Peyer's patch (tissue), 4 donors: ENCODE data around the gene TRIM14. TPM values are rescaled to one million over a fixed set of nuclear protein-coding genes. Genes with fewer than 3 reads are reported as not detected.

Source experiments
- DNase-seq, 3 donors: peaks; one replicate each; pipeline ENCODE4 v3.0.0-alpha.2; 2017 to 2019
- H3K27ac ChIP-seq, 4 donors: fragments of 200-600 bp; sonication (generic); one replicate each; pipeline ENCODE4 v1.5.1; 2016 to 2019
- H3K27me3 ChIP-seq, 2 donors: fragments of 200-600 bp; sonication (generic); one replicate each; pipeline ENCODE4 v1.5.1; 2019
- H3K36me3 ChIP-seq, 3 donors: fragments of 200-600 bp; sonication (generic); one replicate each; pipeline ENCODE4 v1.5.1; 2016 to 2019
- H3K4me1 ChIP-seq, 4 donors: fragments of 200-600 bp; sonication (generic); one replicate each; pipeline ENCODE4 v1.5.1; 2016 to 2019
- H3K4me3 ChIP-seq, 4 donors: fragments of 200-600 bp; sonication (generic); 1 replicate in 3 of 4; 2 replicates in 1 of 4; pipeline ENCODE4 v1.5.1; 2016 to 2019; ENCODE audit warnings: mild to moderate bottlenecking in 1 of 4
- H3K9me3 ChIP-seq, 4 donors: fragments of 200-600 bp; sonication (generic); one replicate each; pipeline ENCODE4 v1.5.1; 2016 to 2019; ENCODE audit warnings: mild to moderate bottlenecking in 1 of 4
- POLR2A ChIP-seq, 2 donors: fragments of 450-650 bp; IDR thresholded peaks; one replicate each; pipeline ENCODE4 v1.5.1; 2017; ENCODE audit warnings: antibody characterized with exemption in 2 of 2, mild to moderate bottlenecking in 2 of 2, moderate library complexity in 2 of 2
- total RNA-seq, 4 donors: library from RNA; depleted of rRNA; stranded (reverse); fragments of >200 nt; gene quantifications; one replicate each; pipeline ENCODE4 v1.1.0, GENCODE V29; 2016
- TF ChIP-seq, protein P1 (sequence below), 6 experiments: fragments of 450-650 bp in 4 of 6; fragments of 200-600 bp in 2 of 6; sonication (generic) in 1 of 6; IDR thresholded peaks; one replicate each; pipeline ENCODE4 v1.5.1; 2017 to 2019; ENCODE audit warnings: antibody characterized with exemption in 6 of 6, mild to moderate bottlenecking in 3 of 6, moderate library complexity in 1 of 6

TRIM14 gene
- total RNA-seq, 4 donors from 2014 or later = 61.1 to 101 (median 72.0) TPM

GRCh38 chr9:98152526-98152925 is 33.5 kb upstream of the TRIM14 start:
- no peak for TF ChIP-seq POLR2A (IDR thresholded peaks at IDR 0.05)
- TF ChIP-seq, protein P1, sequence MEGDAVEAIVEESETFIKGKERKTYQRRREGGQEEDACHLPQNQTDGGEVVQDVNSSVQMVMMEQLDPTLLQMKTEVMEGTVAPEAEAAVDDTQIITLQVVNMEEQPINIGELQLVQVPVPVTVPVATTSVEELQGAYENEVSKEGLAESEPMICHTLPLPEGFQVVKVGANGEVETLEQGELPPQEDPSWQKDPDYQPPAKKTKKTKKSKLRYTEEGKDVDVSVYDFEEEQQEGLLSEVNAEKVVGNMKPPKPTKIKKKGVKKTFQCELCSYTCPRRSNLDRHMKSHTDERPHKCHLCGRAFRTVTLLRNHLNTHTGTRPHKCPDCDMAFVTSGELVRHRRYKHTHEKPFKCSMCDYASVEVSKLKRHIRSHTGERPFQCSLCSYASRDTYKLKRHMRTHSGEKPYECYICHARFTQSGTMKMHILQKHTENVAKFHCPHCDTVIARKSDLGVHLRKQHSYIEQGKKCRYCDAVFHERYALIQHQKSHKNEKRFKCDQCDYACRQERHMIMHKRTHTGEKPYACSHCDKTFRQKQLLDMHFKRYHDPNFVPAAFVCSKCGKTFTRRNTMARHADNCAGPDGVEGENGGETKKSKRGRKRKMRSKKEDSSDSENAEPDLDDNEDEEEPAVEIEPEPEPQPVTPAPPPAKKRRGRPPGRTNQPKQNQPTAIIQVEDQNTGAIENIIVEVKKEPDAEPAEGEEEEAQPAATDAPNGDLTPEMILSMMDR (IDR thresholded peaks at IDR 0.05) = no peak
- H3K4me1 ChIP-seq = peaks cover 0 to 5% (median 0%) of the 10 kb centered on the region in 4 donors

DNA sequence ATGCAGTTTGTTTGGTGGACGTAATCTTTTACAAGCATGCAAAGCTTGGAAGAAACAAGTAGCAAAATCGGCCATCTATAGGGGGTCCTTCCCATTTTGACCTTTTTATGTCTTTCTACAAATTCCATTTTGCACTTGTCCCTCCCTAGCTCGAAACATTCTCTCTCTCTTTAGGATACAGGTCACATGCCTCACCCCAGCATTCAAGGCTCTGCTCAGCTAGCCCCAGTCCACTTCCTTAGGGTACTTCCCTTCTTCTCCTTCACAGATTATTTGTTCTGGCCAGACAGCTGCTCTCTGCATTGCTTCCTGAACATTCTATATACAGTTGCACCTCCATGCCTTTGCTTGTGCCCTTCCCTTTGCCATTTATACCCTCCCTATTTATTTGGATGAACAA is 31.7 kb upstream of the TRIM14 start:
- no peak for TF ChIP-seq POLR2A (IDR thresholded peaks at IDR 0.05)
- TF ChIP-seq, protein P1 (IDR thresholded peaks at IDR 0.05) = no peak
- Histone ChIP-seq H3K36me3 (peaks cover 0 to 23% (median 0%) of the 10 kb centered on the region in 3 donors), H3K4me3 (no peak overlapping the region), H3K27me3 (no peaks in the 10 kb centered on the region), H3K27ac (no peak overlapping the region), H3K9me3 (no peaks in the 10 kb centered on the region), H3K4me1 (peaks cover under 1 to 19% (median 10%) of the 10 kb centered on the region in 4 donors)
- peak in 1 of 3 donors; percentile 37 for DNase-seq

More at GRCh38 chr9:98152526-98152925, 33.5 kb upstream of the TRIM14 start:
- no peak overlapping the region for H3K4me3 ChIP-seq
- no peaks in the 10 kb centered on the region for H3K9me3 ChIP-seq
- H3K27me3 ChIP-seq = no peaks in the 10 kb centered on the region
- H3K27ac ChIP-seq = no peak overlapping the region
- H3K36me3 ChIP-seq = peaks cover 0 to 34% (median 0%) of the 10 kb centered on the region in 3 donors
- DNase-seq = no peak

GRCh38 chr9:98150164-98150563 is 31.1 kb upstream of the TRIM14 start:
- Histone ChIP-seq H3K27me3 (no peaks in the 10 kb centered on the region), H3K9me3 (no peaks in the 10 kb centered on the region), H3K4me1 (peaks cover 5 to 25% (median 13%) of the 10 kb centered on the region in 4 donors), H3K27ac (no peak overlapping the region), H3K36me3 (peaks cover 0 to 19% (median 0%) of the 10 kb centered on the region in 3 donors), H3K4me3 (no peak overlapping the region)
- DNase-seq = peak in 1 of 3 donors; percentile 33
- TF ChIP-seq, protein P1 (IDR thresholded peaks at IDR 0.05) = no peak
- TF ChIP-seq POLR2A (IDR thresholded peaks at IDR 0.05) = no peak

DNA sequence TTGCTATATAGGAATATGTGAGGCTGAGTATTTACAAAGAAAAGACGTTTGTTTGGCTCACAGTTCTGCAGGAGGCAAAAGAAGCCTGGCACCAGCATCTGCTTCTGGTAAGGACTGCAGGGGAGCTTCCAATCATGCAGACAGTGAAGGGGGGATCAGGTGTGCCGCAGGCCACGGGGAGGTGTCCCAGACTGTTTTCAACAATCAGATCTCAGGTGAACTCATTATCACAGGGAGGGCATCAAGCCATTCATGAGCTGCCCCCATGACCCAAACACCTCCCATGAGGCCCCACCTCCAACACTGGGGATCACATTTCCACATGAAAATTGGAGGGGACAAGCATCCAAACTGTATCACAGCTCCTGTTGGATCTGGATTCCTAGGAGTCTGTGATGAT is 30.4 kb upstream of the TRIM14 start:
- DNase-seq = peak in 2 of 3 donors; percentile 10 to 23
- TF ChIP-seq, protein P1 (IDR thresholded peaks at IDR 0.05) = no peak
- no peak for TF ChIP-seq POLR2A (IDR thresholded peaks at IDR 0.05)
- Histone ChIP-seq H3K9me3 (no peaks in the 10 kb centered on the region), H3K4me1 (peaks cover 5 to 32% (median 17%) of the 10 kb centered on the region in 4 donors), H3K27me3 (no peaks in the 10 kb centered on the region), H3K36me3 (peaks cover 0 to 14% (median 0%) of the 10 kb centered on the region in 3 donors), H3K4me3 (no peak overlapping the region), H3K27ac (no peak overlapping the region)

- H3K9me3 ChIP-seq = no peaks in the 10 kb centered on the region
- no peak overlapping the region for H3K27ac ChIP-seq
- no peak for TF ChIP-seq POLR2A (IDR thresholded peaks at IDR 0.05)
- TF ChIP-seq, protein P1 (IDR thresholded peaks at IDR 0.05) = no peak
- H3K27me3 ChIP-seq = no peaks in the 10 kb centered on the region
- H3K4me1 ChIP-seq = peaks cover 5 to 37% (median 17%) of the 10 kb centered on the region in 4 donors
- no peak overlapping the region for H3K4me3 ChIP-seq
- H3K36me3 ChIP-seq = peaks cover 0 to 10% (median 0%) of the 10 kb centered on the region in 3 donors
- DNase-seq = no peak
These were observed 29.5 kb upstream of the TRIM14 start for GRCh38 chr9:98148486-98148885.
